H1 (cell line): ENCODE measurements around the gene C17orf113. TPM values are rescaled to one million over a fixed set of nuclear protein-coding genes. Genes with fewer than 3 reads are reported as not detected.

Experiments
- CTCF ChIA-PET: fragments of 300-600 bp; sonication (Branson Sonifier 250); formaldehyde crosslinking; loops from one replicate; lab custom pipeline; 2021; ENCODE audit not compliant: partially characterized antibody; lab: Charles Lee
- POLR2A ChIA-PET: fragments of 300-600 bp; sonication (Branson Sonifier 250); formaldehyde crosslinking; loops from one replicate; lab custom pipeline; 2021; ENCODE audit warnings: inconsistent platforms; ENCODE audit not compliant: partially characterized antibody; lab: Charles Lee
- DNase-seq, 2 experiments: peaks; one replicate each; pipeline versions ENCODE4 v3.0.0 to v3.0.0-alpha.2; 2010 to 2022; ENCODE audit warnings: low spot score in 2 of 2, low read depth in 1 of 2, mixed read lengths in 1 of 2
- FAIRE-seq: peaks from 2 replicates; lab custom pipeline; 2011; peaks lifted over from hg19 to GRCh38; lab: Jason Lieb, UNC
- H2AFZ ChIP-seq: 2 replicates; pipeline ENCODE4 v1.8.1; 2012; ENCODE audit warnings: low read length, inconsistent platforms
- H2AK5ac ChIP-seq: 2 replicates; pipeline ENCODE4 v1.6.1; 2013; ENCODE audit warnings: low read depth, low read length
- H2BK120ac ChIP-seq: replicated peaks from 2 replicates; pipeline ENCODE3; 2013; ENCODE audit warnings: low read depth, low read length, inconsistent platforms
- H2BK12ac ChIP-seq: 2 replicates; pipeline ENCODE4 v1.6.1; 2013; ENCODE audit warnings: low read depth, low read length
- H2BK15ac ChIP-seq: 2 replicates; pipeline ENCODE4 v1.6.1; 2013; ENCODE audit warnings: low read length
- H2BK20ac ChIP-seq: 2 replicates; pipeline ENCODE4 v1.6.1; 2013; ENCODE audit warnings: low read length
- H2BK5ac ChIP-seq: 2 replicates; pipeline ENCODE4 v1.6.1; 2013; ENCODE audit warnings: low read depth, low read length
- H3K14ac ChIP-seq: 2 replicates; pipeline ENCODE4 v1.6.1; 2013; ENCODE audit warnings: inconsistent platforms; ENCODE audit not compliant: insufficient read length
- H3K18ac ChIP-seq: 2 replicates; pipeline ENCODE4 v1.6.1; 2013; ENCODE audit warnings: low read length; ENCODE audit errors: extremely low read depth
- H3K23ac ChIP-seq: 2 replicates; pipeline ENCODE4 v1.6.1; 2013; ENCODE audit warnings: inconsistent platforms; ENCODE audit not compliant: insufficient read length
- H3K23me2 ChIP-seq: 2 replicates; pipeline ENCODE4 v1.6.1; 2013; ENCODE audit warnings: low read depth, low read length
- H3K27ac ChIP-seq: 2 replicates; pipeline ENCODE4 v1.6.1; 2011; ENCODE audit warnings: low read depth, low read length, inconsistent platforms
- H3K27me3 ChIP-seq, 4 experiments: replicated peaks in 1 of 4; 1 replicate in 1 of 4; 2 replicates in 3 of 4; pipeline versions ENCODE4 v1.6.1 to v1.8.1; 2011 to 2013; ENCODE audit warnings: low read length in 3 of 4, mild to moderate bottlenecking in 3 of 4, inconsistent platforms in 2 of 4, mixed read lengths in 2 of 4, moderate library complexity in 1 of 4; ENCODE audit not compliant: control insufficient read depth in 3 of 4, insufficient read depth in 3 of 4; ENCODE audit errors: extremely low read depth in 1 of 4
- H3K36me3 ChIP-seq, 4 experiments: 2 replicates each; pipeline versions ENCODE4 v1.6.1 to v1.8.1; 2011 to 2013; ENCODE audit warnings: mild to moderate bottlenecking in 4 of 4, low read length in 3 of 4, moderate library complexity in 2 of 4, control low read depth in 1 of 4, inconsistent platforms in 1 of 4; ENCODE audit not compliant: insufficient read depth in 4 of 4, control insufficient read depth in 2 of 4
- H3K4ac ChIP-seq: replicated peaks from 2 replicates; pipeline ENCODE3; 2013; ENCODE audit warnings: low read length, low read depth, mixed read lengths, inconsistent platforms; ENCODE audit not compliant: insufficient read length
- H3K4me1 ChIP-seq, 4 experiments: replicated peaks in 1 of 4; 1 replicate in 1 of 4; 2 replicates in 3 of 4; pipeline versions ENCODE4 v1.6.1 to v1.8.1; 2011 to 2013; ENCODE audit warnings: low read length in 3 of 4, inconsistent platforms in 2 of 4, mixed read lengths in 1 of 4; ENCODE audit not compliant: insufficient read depth in 4 of 4, control insufficient read depth in 3 of 4
- H3K4me2 ChIP-seq, 2 experiments: 2 replicates each; pipeline versions ENCODE4 v1.6.1 to v1.8.1; 2011 to 2013; ENCODE audit warnings: low read depth in 2 of 2, low read length in 2 of 2, control low read depth in 1 of 2, inconsistent platforms in 1 of 2, mild to moderate bottlenecking in 1 of 2; ENCODE audit not compliant: insufficient read depth in 1 of 2
- H3K4me3 ChIP-seq, 4 experiments: fragments of 200-600, 300-600 bp in 1 of 4; sonication (generic), shearing (Covaris generic), sonication (Bioruptor Twin) in 1 of 4; 2 replicates each; pipeline versions ENCODE4 v1.5.1 to v1.8.1; 2011 to 2016; ENCODE audit warnings: low read length in 4 of 4, low read depth in 3 of 4, control low read depth in 2 of 4, inconsistent platforms in 2 of 4, mild to moderate bottlenecking in 2 of 4, mixed read lengths in 1 of 4, moderate library complexity in 1 of 4; ENCODE audit not compliant: insufficient read depth in 2 of 4; ENCODE audit errors: extremely low read depth in 1 of 4
- H3K56ac ChIP-seq: replicated peaks from 2 replicates; pipeline ENCODE3; 2013; ENCODE audit warnings: low read depth, mild to moderate bottlenecking, mixed read lengths, low read length, inconsistent platforms; ENCODE audit not compliant: insufficient read length
- H3K79me1 ChIP-seq: 2 replicates; pipeline ENCODE4 v1.6.1; 2013; ENCODE audit warnings: low read depth, low read length, control low read depth
- H3K79me2 ChIP-seq, 2 experiments: 2 replicates each; pipeline versions ENCODE4 v1.6.1 to v1.8.1; 2012 to 2013; ENCODE audit warnings: low read length in 2 of 2, mild to moderate bottlenecking in 2 of 2, inconsistent platforms in 1 of 2; ENCODE audit not compliant: insufficient read depth in 2 of 2, control insufficient read depth in 1 of 2
- H3K9ac ChIP-seq, 4 experiments: replicated peaks in 1 of 4; 1 replicate in 1 of 4; 2 replicates in 3 of 4; pipeline versions ENCODE4 v1.6.1 to v1.8.1; 2011 to 2013; ENCODE audit warnings: low read depth in 3 of 4, low read length in 3 of 4, control low read depth in 2 of 4, mild to moderate bottlenecking in 2 of 4, moderate library complexity in 2 of 4, inconsistent platforms in 1 of 4; ENCODE audit errors: extremely low read depth in 1 of 4
- H3K9me3 ChIP-seq, 2 experiments: 2 replicates each; pipeline versions ENCODE4 v1.6.1 to v1.8.1; 2012 to 2013; ENCODE audit warnings: mild to moderate bottlenecking in 2 of 2, moderate library complexity in 2 of 2, control low read depth in 1 of 2, inconsistent platforms in 1 of 2, low read depth in 1 of 2, low read length in 1 of 2, mixed read lengths in 1 of 2; ENCODE audit not compliant: insufficient read depth in 2 of 2
- H4K20me1 ChIP-seq, 2 experiments: replicated peaks in 1 of 2; 2 replicates each; pipeline versions ENCODE3 to v1.8.1; 2011 to 2013; ENCODE audit warnings: inconsistent platforms in 2 of 2, low read length in 2 of 2, mild to moderate bottlenecking in 1 of 2; ENCODE audit not compliant: insufficient read depth in 2 of 2, control insufficient read depth in 1 of 2
- H4K5ac ChIP-seq: 2 replicates; pipeline ENCODE4 v1.6.1; 2013; ENCODE audit warnings: low read length, low read depth, mixed read lengths, inconsistent platforms; ENCODE audit not compliant: insufficient read length
- H4K8ac ChIP-seq: 2 replicates; pipeline ENCODE4 v1.8.0; 2013; ENCODE audit warnings: mild to moderate bottlenecking, moderate library complexity, low read length, inconsistent platforms; ENCODE audit not compliant: insufficient read depth; ENCODE audit errors: extremely low read depth
- H4K91ac ChIP-seq: replicated peaks from 2 replicates; pipeline ENCODE3; 2013; ENCODE audit warnings: low read length, mixed read lengths, inconsistent platforms; ENCODE audit not compliant: insufficient read length
- BRCA1 ChIP-seq: IDR thresholded peaks from 2 replicates; pipeline ENCODE4 v1.6.1; 2012; ENCODE audit warnings: low read depth, low read length, improper control_type of control experiment
- CEBPB ChIP-seq: IDR thresholded peaks from 2 replicates; pipeline ENCODE4 v1.6.1; 2012; ENCODE audit warnings: low read depth, low read length
- CTCF ChIP-seq, 3 experiments: IDR thresholded peaks; 1 replicate in 2 of 3; 2 replicates in 1 of 3; pipeline versions ENCODE4 v1.5.1 to v1.6.1; 2011; ENCODE audit warnings: low read length in 3 of 3, mild to moderate bottlenecking in 3 of 3, inconsistent platforms in 2 of 3, low read depth in 1 of 3, moderate library complexity in 1 of 3; ENCODE audit not compliant: insufficient read depth in 1 of 3; ENCODE audit errors: control extremely low read depth in 1 of 3
- E2F6 ChIP-seq: IDR thresholded peaks from 2 replicates; pipeline ENCODE4 v1.6.1; 2012; ENCODE audit warnings: inconsistent platforms
- POLR2AphosphoS5 ChIP-seq: IDR thresholded peaks from 2 replicates; pipeline ENCODE4 v1.6.1; 2011; ENCODE audit warnings: low read depth, low read length
- RBBP5 ChIP-seq: IDR thresholded peaks from 2 replicates; pipeline ENCODE4 v1.7.1; 2012; ENCODE audit warnings: low read depth, mild to moderate bottlenecking, inconsistent platforms, low read length, moderate library complexity, borderline replicate concordance
- SIN3A ChIP-seq, 2 experiments: IDR thresholded peaks in 1 of 2; conservative IDR thresholded peaks in 1 of 2; 2 replicates each; pipeline ENCODE4 v1.6.1; 2011 to 2012; ENCODE audit warnings: low read length in 2 of 2, improper control_type of control experiment in 1 of 2, low read depth in 1 of 2, mild to moderate bottlenecking in 1 of 2
- SP2 ChIP-seq: IDR thresholded peaks from 2 replicates; pipeline ENCODE4 v1.6.1; 2012; ENCODE audit warnings: mild to moderate bottlenecking, low read length, inconsistent platforms
- TBP ChIP-seq: IDR thresholded peaks from 2 replicates; pipeline ENCODE4 v1.6.1; 2011; ENCODE audit warnings: low read depth, low read length, improper control_type of control experiment
- WGBS, 2 experiments: shearing (Covaris generic) in 1 of 2; methylation state at CpG; one replicate each; pipeline versions ENCODE4 v1.1.6 to v1.1.7; 2013 to 2015; ENCODE audit warnings: low lambda C conversion rate in 2 of 2, mixed read lengths in 2 of 2, inconsistent platforms in 1 of 2, low coverage in 1 of 2, missing lambda C conversion rate in 1 of 2; ENCODE audit not compliant: insufficient replicate concordance in 2 of 2, insufficient coverage in 1 of 2, insufficient read length in 1 of 2; ENCODE audit errors: extremely low coverage in 1 of 2, missing lambda C conversion rate in 1 of 2; 5-methylcytosine and 5-hydroxymethylcytosine counted together
- polyA plus RNA-seq, 7 experiments: library from polyadenylated mRNA; depleted of rRNA in 3 of 7; stranded (reverse) in 5 of 7; unstranded in 2 of 7; fragments of >200 nt in 5 of 7; fragments of 200-250 nt in 2 of 7; gene quantifications; 1 replicate in 5 of 7; 2 replicates in 1 of 7; 4 replicates in 1 of 7; pipeline versions ENCODE4 v1.2.1 to v1.2.3, GENCODE V29; 2011 to 2013; ENCODE audit warnings: missing spikeins in 2 of 7, mixed read lengths in 2 of 7
- total RNA-seq: library from RNA; stranded (reverse); fragmentation: NEBNext Ultra II Directional; extraction: Animal tissue kit (Norgen Biotek cat#: 25700); gene quantifications from 2 replicates; pipeline ENCODE4 v1.2.1, GENCODE V29; 2021

Gene C17orf113
- total and polyA plus RNA-seq, 2 of the 8 experiments (the other 6 are each of a cell fraction or from before 2014, with no cell fraction given) = 1.0 to 1.4 TPM

- Histone ChIP-seq H4K8ac (no peak overlapping the region), H2BK12ac (no peak overlapping the region), H3K23ac (no peak overlapping the region), H2BK5ac (no peak overlapping the region), H3K23me2 (no peaks in the 10 kb centered on the region), H3K4me2 (no peak overlapping the region), H4K5ac (no peak overlapping the region), H2AK5ac (no peak overlapping the region), H3K79me1 (no peaks in the 10 kb centered on the region), H3K9me3 (no peaks in the 10 kb centered on the region), H3K56ac (no peak overlapping the region), H3K36me3 (no peaks in the 10 kb centered on the region), H3K4me3 (no peak overlapping the region), H2BK120ac (no peak overlapping the region), H4K20me1 (no peaks in the 10 kb centered on the region), H3K9ac (no peak overlapping the region), H2AFZ (no peak overlapping the region), H3K4ac (no peak overlapping the region), H3K27me3 (no peaks in the 10 kb centered on the region), H3K18ac (no peak overlapping the region), H4K91ac (no peak overlapping the region), H3K4me1 (peaks cover 0 to under 1% (median 0%) of the 10 kb centered on the region in 4 experiments; a peak in 1 of 7 replicates), H3K14ac (no peak overlapping the region), H2BK20ac (no peak overlapping the region), H3K79me2 (no peaks in the 10 kb centered on the region), H3K27ac (no peak overlapping the region), H2BK15ac (no peak overlapping the region)
- ChIA-PET POLR2A (interaction anchor here (1.7 kb wide), 1 partner anchor 10 kb away, joined by 6 read pairs; no protein-coding TSS in a partner anchor), CTCF (interaction anchor here (0.6 to 39.4 kb wide), 10 partner anchors 7 to 56 kb away, joined by 3 to 1084 read pairs (median 10); partner anchors contain the start of genes DHX58, DNAJC7, HSPB9 and KAT2A)
- FAIRE-seq = no peak
- 92% methylated on average over 7 of the region's 7 CpGs; no CpG with 5 or more reads in 1 of the 2 experiments for WGBS, 2 experiments
- DNase-seq = no peak
- TF ChIP-seq SIN3A (conservative IDR thresholded peaks at IDR 0.05 in 1 of 2, IDR thresholded peaks at IDR 0.05 in 1 of 2; ENCODE audit: low read depth in 1 of 2, low read length in 2 of 2) (no peak), BRCA1 (no peak), CEBPB (no peak), SP2 (no peak), RBBP5 (no peak), E2F6 (no peak), TBP (no peak), POLR2AphosphoS5 (no peak), CTCF (IDR thresholded peaks at IDR 0.05; ENCODE audit: control extremely low read depth in 1 of 3, insufficient read depth in 1 of 3, low read depth in 1 of 3, low read length in 3 of 3) (no peak)
These were observed 36.8 kb upstream of the C17orf113 start for GRCh38 chr17:42087042-42087701.
